Testis (tissue), 2 donors: ENCODE data around the gene SHE.

Source experiments
- POLR2A ChIP-seq: fragments of 450-650 bp; IDR thresholded peaks from one replicate; pipeline ENCODE4 v1.6.1; 2017; ENCODE audit warnings: antibody characterized with exemption, mild to moderate bottlenecking, moderate library complexity
- TF ChIP-seq, protein P1 (sequence below), 3 experiments: fragments of 450-650 bp in 2 of 3; fragments of 200-600 bp in 1 of 3; sonication (generic) in 1 of 3; IDR thresholded peaks; one replicate each; pipeline ENCODE4 v1.5.1; 2016 to 2019; ENCODE audit warnings: antibody characterized with exemption in 3 of 3, mild to moderate bottlenecking in 2 of 3, moderate library complexity in 1 of 3

DNA sequence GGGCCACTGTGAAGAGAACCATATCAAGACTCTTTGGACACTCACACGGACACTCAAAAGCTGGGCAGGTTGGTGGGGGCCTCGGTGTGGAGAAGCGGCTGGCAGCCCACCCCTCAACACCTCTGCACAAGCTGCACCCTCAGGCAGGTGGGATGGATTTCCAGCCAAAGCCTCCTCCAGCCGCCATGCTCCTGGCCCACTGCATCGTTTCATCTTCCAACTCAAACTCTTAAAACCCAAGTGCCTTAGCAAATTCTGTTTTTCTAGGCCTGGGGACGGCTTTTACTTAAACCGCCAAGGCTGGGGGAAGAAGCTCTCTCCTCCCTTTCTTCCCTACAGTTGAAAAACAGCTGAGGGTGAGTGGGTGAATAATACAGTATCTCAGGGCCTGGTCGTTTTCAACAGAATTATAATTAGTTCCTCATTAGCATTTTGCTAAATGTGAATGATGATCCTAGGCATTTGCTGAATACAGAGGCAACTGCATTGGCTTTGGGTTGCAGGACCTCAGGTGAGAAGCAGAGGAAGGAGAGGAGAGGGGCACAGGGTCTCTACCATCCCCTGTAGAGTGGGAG, 36.5 kb downstream of the SHE start:
- TF ChIP-seq, protein P1, sequence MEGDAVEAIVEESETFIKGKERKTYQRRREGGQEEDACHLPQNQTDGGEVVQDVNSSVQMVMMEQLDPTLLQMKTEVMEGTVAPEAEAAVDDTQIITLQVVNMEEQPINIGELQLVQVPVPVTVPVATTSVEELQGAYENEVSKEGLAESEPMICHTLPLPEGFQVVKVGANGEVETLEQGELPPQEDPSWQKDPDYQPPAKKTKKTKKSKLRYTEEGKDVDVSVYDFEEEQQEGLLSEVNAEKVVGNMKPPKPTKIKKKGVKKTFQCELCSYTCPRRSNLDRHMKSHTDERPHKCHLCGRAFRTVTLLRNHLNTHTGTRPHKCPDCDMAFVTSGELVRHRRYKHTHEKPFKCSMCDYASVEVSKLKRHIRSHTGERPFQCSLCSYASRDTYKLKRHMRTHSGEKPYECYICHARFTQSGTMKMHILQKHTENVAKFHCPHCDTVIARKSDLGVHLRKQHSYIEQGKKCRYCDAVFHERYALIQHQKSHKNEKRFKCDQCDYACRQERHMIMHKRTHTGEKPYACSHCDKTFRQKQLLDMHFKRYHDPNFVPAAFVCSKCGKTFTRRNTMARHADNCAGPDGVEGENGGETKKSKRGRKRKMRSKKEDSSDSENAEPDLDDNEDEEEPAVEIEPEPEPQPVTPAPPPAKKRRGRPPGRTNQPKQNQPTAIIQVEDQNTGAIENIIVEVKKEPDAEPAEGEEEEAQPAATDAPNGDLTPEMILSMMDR (IDR thresholded peaks at IDR 0.05): no peak
- no peak for TF ChIP-seq POLR2A
